ENCODE results near the gene SLC50A1.
"Not testable (repeated sequence)": the region's sequence is repeated elsewhere in the genome, so short reads cannot be mapped to it uniquely, and the experiment has no call there.

SLC50A1 gene

GRCh38 chr1:155134880-155135414 lies 705 bp upstream of the SLC50A1 start:
- peak; percentile 54 to 72 for DNase-seq (ENCODE audit: low read depth in 2 of 2)

GRCh38 chr1:155136748-155137147 lies 1.1 kb downstream of the SLC50A1 start:
- DNase-seq (ENCODE audit: low read depth in 2 of 2) = no peak

GRCh38 chr1:155137154-155137949 lies 1.7 kb downstream of the SLC50A1 start:
- DNase-seq (ENCODE audit: low read depth in 2 of 2) = no peak

- DNase-seq (ENCODE audit: low read depth in 2 of 2) = peak; percentile 80 to 83
Observed at GRCh38 chr1:155139895-155140629, 4.4 kb downstream of the SLC50A1 start, which contains the start of gene DPM3. TSS of gene DPM3 (minus strand) at chr1:155140531. CDS start at chr1:155140240, 291 bp downstream.

- no peak for DNase-seq (ENCODE audit: low read depth in 2 of 2)
Observed at GRCh38 chr1:155140630-155140953, 4.9 kb downstream of the SLC50A1 start.

- DNase-seq (ENCODE audit: low read depth in 2 of 2) = no peak
Observed at GRCh38 chr1:155141749-155142148, 6.1 kb downstream of the SLC50A1 start.

- DNase-seq (ENCODE audit: low read depth in 2 of 2) = no peak
Observed at GRCh38 chr1:155145491-155145890, 9.8 kb downstream of the SLC50A1 start.

GRCh38 chr1:155155996-155156643 lies 20.5 kb downstream of the SLC50A1 start:
- not testable (repeated sequence) for DNase-seq (ENCODE audit: low read depth in 2 of 2)

GRCh38 chr1:155158991-155159390 lies 23.3 kb downstream of the SLC50A1 start:
- DNase-seq (ENCODE audit: low read depth in 2 of 2) = no peak

GRCh38 chr1:155160128-155160527 lies 24.5 kb downstream of the SLC50A1 start:
- DNase-seq (ENCODE audit: low read depth in 2 of 2) = no peak

GRCh38 chr1:155162631-155163030 lies 27.0 kb downstream of the SLC50A1 start:
- not testable (repeated sequence) for DNase-seq (ENCODE audit: low read depth in 2 of 2)

- DNase-seq (ENCODE audit: low read depth in 2 of 2) = not testable (repeated sequence)
Observed at GRCh38 chr1:155163785-155164184, 28.1 kb downstream of the SLC50A1 start.

- DNase-seq (ENCODE audit: low read depth in 2 of 2) = not testable (repeated sequence)
Observed at GRCh38 chr1:155164625-155165024, 29.0 kb downstream of the SLC50A1 start.

GRCh38 chr1:155166051-155166470 lies 30.4 kb downstream of the SLC50A1 start:
- no peak for DNase-seq (ENCODE audit: low read depth in 2 of 2)

GRCh38 chr1:155166471-155167165 lies 31.0 kb downstream of the SLC50A1 start:
- no peak for DNase-seq (ENCODE audit: low read depth in 2 of 2)

- DNase-seq (ENCODE audit: low read depth in 2 of 2) = peak; percentile 82 to 83
Observed at GRCh38 chr1:155167166-155168104, 31.8 kb downstream of the SLC50A1 start.

GRCh38 chr1:155168105-155168445 lies 32.4 kb downstream of the SLC50A1 start:
- DNase-seq (ENCODE audit: low read depth in 2 of 2) = not testable (repeated sequence)

- DNase-seq (ENCODE audit: low read depth in 2 of 2) = no peak
Observed at GRCh38 chr1:155168456-155169210, 33.0 kb downstream of the SLC50A1 start.

- no peak for DNase-seq (ENCODE audit: low read depth in 2 of 2)
Observed at GRCh38 chr1:155169541-155169940, 33.9 kb downstream of the SLC50A1 start.

Measured in stimulated activated CD4-positive, alpha-beta T cell treated with anti-CD3 and anti-CD28 coated beads, Interleukin-1b, Interleukin-23, amount 100 ng/mL, for 4 hours (primary cell).